Caco-2 (cell line): Measurements from ENCODE around the gene CDON. TPM values are rescaled to one million over a fixed set of nuclear protein-coding genes. Genes with fewer than 3 reads are reported as not detected.

Experiments used
- BruUV-seq: library from RNA; stranded (reverse); fragments of 400-500 nt; replicated peaks from 2 replicates; lab custom pipeline; 2021; lab: Mats Ljungman, UMichigan
- CTCF ChIA-PET: fragments of 300-600 bp; sonication (Branson Sonifier 250); formaldehyde crosslinking; loops from one replicate; lab custom pipeline; 2022; ENCODE audit warnings: antibody characterized with exemption; lab: Charles Lee
- POLR2A ChIA-PET: fragments of 300-600 bp; sonication (Branson Sonifier 250); formaldehyde crosslinking; loops from one replicate; lab custom pipeline; 2022; ENCODE audit warnings: antibody characterized with exemption; lab: Charles Lee
- DNase-seq, 2 experiments: peaks; one replicate each; pipeline versions ENCODE4 v3.0.0 to v3.0.0-alpha.2; 2020 to 2022
- H3K27me3 ChIP-seq: replicated peaks from 2 replicates; pipeline ENCODE4 v1.6.0; 2011; ENCODE audit warnings: low read length; ENCODE audit not compliant: control insufficient read depth, insufficient read depth
- H3K36me3 ChIP-seq: 2 replicates; pipeline ENCODE4 v1.5.1; 2011; ENCODE audit warnings: low read length; ENCODE audit not compliant: control insufficient read depth, insufficient read depth
- H3K4me1 ChIP-seq: fragments of 250-450 bp; sonication (Bioruptor Pico); 2 replicates; pipeline ENCODE4 v1.5.1; 2020; ENCODE audit warnings: mild to moderate bottlenecking
- H3K4me3 ChIP-seq: 2 replicates; pipeline ENCODE4 v1.5.1; 2011; ENCODE audit warnings: low read depth, mild to moderate bottlenecking, control low read depth, low read length
- H3K9me3 ChIP-seq: fragments of 250-450 bp; sonication (Bioruptor Pico); 2 replicates; pipeline ENCODE4 v1.5.1; 2020; ENCODE audit warnings: mild to moderate bottlenecking, moderate library complexity
- H3K27ac Mint-ChIP-seq: one replicate; pipeline ENCODE4 v1.8.0; 2022; ENCODE audit warnings: mixed read lengths; ENCODE audit not compliant: unreplicated experiment
- H3K27me3 Mint-ChIP-seq: one replicate; pipeline ENCODE4 v1.8.0; 2022; ENCODE audit warnings: mixed read lengths; ENCODE audit not compliant: insufficient read depth, unreplicated experiment
- H3K36me3 Mint-ChIP-seq: one replicate; pipeline ENCODE4 v1.8.0; 2022; ENCODE audit warnings: mild to moderate bottlenecking, mixed read lengths; ENCODE audit not compliant: insufficient read depth, unreplicated experiment
- H3K4me1 Mint-ChIP-seq: one replicate; pipeline ENCODE4 v1.8.0; 2022; ENCODE audit warnings: low read depth, mixed read lengths; ENCODE audit not compliant: unreplicated experiment
- H3K4me3 Mint-ChIP-seq: one replicate; pipeline ENCODE4 v1.8.0; 2022; ENCODE audit warnings: mild to moderate bottlenecking, moderate library complexity, mixed read lengths; ENCODE audit not compliant: unreplicated experiment
- H3K9me3 Mint-ChIP-seq: one replicate; pipeline ENCODE4 v1.8.0; 2022; ENCODE audit warnings: mixed read lengths; ENCODE audit not compliant: unreplicated experiment
- CTCF ChIP-seq, 2 experiments: fragments of 200-600 bp in 1 of 2; IDR thresholded peaks; 1 replicate in 1 of 2; 2 replicates in 1 of 2; pipeline versions ENCODE4 v1.5.1 to v1.8.0; 2011 to 2022; ENCODE audit warnings: antibody characterized with exemption in 1 of 2, control low read depth in 1 of 2, inconsistent platforms in 1 of 2, low read depth in 1 of 2, low read length in 1 of 2, mild to moderate bottlenecking in 1 of 2, moderate library complexity in 1 of 2; ENCODE audit not compliant: insufficient read depth in 1 of 2, severe bottlenecking in 1 of 2, unreplicated experiment in 1 of 2
- intact Hi-C: fragments of 100-400 bp; cut with micrococcal nuclease; formaldehyde crosslinking; loops from one replicate; pipeline ENCODE4 v1.10.0; 2022; ENCODE audit not compliant: unreplicated experiment
- total RNA-seq: library from RNA; stranded (reverse); gene quantifications from 2 replicates; pipeline ENCODE4 v1.2.3, GENCODE V29; 2022

CDON gene
- total RNA-seq, 1 experiment from 2014 or later = 6.8 TPM

GRCh38 chr11:126054408-126054807 is 8.3 kb downstream of the CDON start:
- H3K4me3 Mint-ChIP-seq = no peak overlapping the region
- intact Hi-C loops = no loop called here

GRCh38 chr11:126053415-126054286 is 9.0 kb downstream of the CDON start:
- intact Hi-C loops = no loop called here
- no peak for DNase-seq
- ChIA-PET CTCF (interaction anchor here (1.2 kb wide), 1 partner anchor 8 kb away, joined by 3 read pairs; no protein-coding TSS in a partner anchor), POLR2A (no interaction called here)
- Histone ChIP-seq H3K27me3 (no peaks in the 10 kb centered on the region), H3K36me3 (no peaks in the 10 kb centered on the region), H3K9me3 (no peaks in the 10 kb centered on the region), H3K4me3 (no peak overlapping the region), H3K4me1 (no peaks in the 10 kb centered on the region)
- Mint-ChIP-seq H3K4me3 (no peak overlapping the region), H3K27me3 (peaks cover 13% of the 10 kb centered on the region), H3K9me3 (no peaks in the 10 kb centered on the region), H3K27ac (no peak overlapping the region), H3K36me3 (no peaks in the 10 kb centered on the region), H3K4me1 (no peaks in the 10 kb centered on the region)
- BruUV-seq = no TSS peak
- no peak for TF ChIP-seq CTCF (IDR thresholded peaks at IDR 0.05; ENCODE audit: insufficient read depth in 1 of 2, low read depth in 1 of 2, low read length in 1 of 2, severe bottlenecking in 1 of 2, unreplicated experiment in 1 of 2)

More at GRCh38 chr11:126054408-126054807, 8.3 kb downstream of the CDON start:
- Histone ChIP-seq H3K36me3 (no peaks in the 10 kb centered on the region), H3K27me3 (no peaks in the 10 kb centered on the region), H3K4me3 (no peak overlapping the region), H3K9me3 (no peaks in the 10 kb centered on the region), H3K4me1 (no peaks in the 10 kb centered on the region)
- ChIA-PET POLR2A (no interaction called here), CTCF (interaction anchor here (1.2 kb wide), 1 partner anchor 7 kb away, joined by 3 read pairs; no protein-coding TSS in a partner anchor)
- Mint-ChIP-seq H3K27ac (no peak overlapping the region), H3K36me3 (no peaks in the 10 kb centered on the region), H3K9me3 (no peaks in the 10 kb centered on the region), H3K4me1 (no peaks in the 10 kb centered on the region), H3K27me3 (peaks cover 13% of the 10 kb centered on the region)
- no TSS peak for BruUV-seq
- no peak for TF ChIP-seq CTCF (IDR thresholded peaks at IDR 0.05; ENCODE audit: insufficient read depth in 1 of 2, low read depth in 1 of 2, low read length in 1 of 2, severe bottlenecking in 1 of 2, unreplicated experiment in 1 of 2)
- no peak for DNase-seq

- H3K36me3 Mint-ChIP-seq = no peaks in the 10 kb centered on the region
- TF ChIP-seq CTCF (IDR thresholded peaks at IDR 0.05; ENCODE audit: insufficient read depth in 1 of 2, low read depth in 1 of 2, low read length in 1 of 2, severe bottlenecking in 1 of 2, unreplicated experiment in 1 of 2) = no peak
- no peak for DNase-seq
- H3K9me3 Mint-ChIP-seq = no peaks in the 10 kb centered on the region
- intact Hi-C loops = no loop called here
- BruUV-seq = no TSS peak
- H3K27ac Mint-ChIP-seq = no peak overlapping the region
- Histone ChIP-seq H3K36me3 (no peaks in the 10 kb centered on the region), H3K9me3 (no peaks in the 10 kb centered on the region), H3K4me3 (no peak overlapping the region), H3K27me3 (no peaks in the 10 kb centered on the region), H3K4me1 (no peaks in the 10 kb centered on the region)
- H3K27me3 Mint-ChIP-seq = peaks cover 12% of the 10 kb centered on the region
- H3K4me3 Mint-ChIP-seq = no peak overlapping the region
- ChIA-PET CTCF (interaction anchor here (0.6 to 1.2 kb wide), 3 partner anchors 10 to 109 kb away, joined by 3 read pairs; no protein-coding TSS in a partner anchor), POLR2A (no interaction called here)
- no peaks in the 10 kb centered on the region for H3K4me1 Mint-ChIP-seq
These were observed 11.5 kb downstream of the CDON start for GRCh38 chr11:126051117-126051516.
